ENCODE results near the gene ZNF236.

ZNF236 gene

GRCh38 chr18:76859474-76860339, 37.4 kb downstream of the ZNF236 start:
- DNase-seq (ENCODE audit: low spot score): no peak

DNA sequence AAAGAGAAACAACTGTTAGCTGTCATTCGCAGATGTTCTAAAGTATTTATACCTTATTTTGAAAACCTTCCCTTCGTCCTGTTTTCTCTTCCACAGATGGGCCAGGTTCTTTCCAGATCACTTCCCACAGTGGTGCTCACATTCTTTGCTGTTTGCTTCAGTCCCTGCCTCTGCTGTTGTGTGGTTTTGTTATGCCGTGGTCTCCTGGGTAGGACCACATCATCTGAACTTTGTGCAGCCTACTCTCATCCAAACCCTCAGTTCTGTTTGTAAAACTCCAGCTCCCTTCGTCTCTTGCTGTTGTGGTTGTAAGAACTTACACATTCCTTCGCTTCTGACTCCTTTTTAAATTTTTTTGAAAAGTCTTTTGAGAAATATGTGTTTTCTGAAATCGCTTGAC, 38.1 kb downstream of the ZNF236 start:
- no peak for DNase-seq (ENCODE audit: low spot score)

DNA sequence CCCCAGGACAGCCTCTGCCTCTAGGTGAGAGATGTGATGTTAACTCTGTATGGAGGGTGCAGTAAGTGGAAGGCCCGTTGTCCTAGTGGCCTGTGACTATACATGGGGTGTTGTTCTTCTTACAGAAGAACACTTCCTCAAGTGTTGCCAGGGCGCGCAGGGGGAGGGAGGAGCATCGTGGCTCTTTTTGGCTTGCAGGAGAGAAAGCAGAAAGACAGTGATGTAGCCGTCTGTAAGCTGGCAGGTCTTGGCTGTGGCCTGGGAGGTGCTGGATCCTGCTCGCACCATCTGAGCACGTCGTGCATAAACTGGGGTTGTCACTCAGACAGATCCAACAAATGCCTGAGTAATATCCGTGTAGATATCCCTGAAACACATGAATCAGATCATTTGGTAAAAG, 44.3 kb downstream of the ZNF236 start:
- DNase-seq (ENCODE audit: low spot score): no peak

- no peak for DNase-seq (ENCODE audit: low spot score)
Observed at GRCh38 chr18:76873311-76873710, 51.0 kb downstream of the ZNF236 start.

- no peak for DNase-seq (ENCODE audit: low spot score)
Observed at GRCh38 chr18:76873713-76874112, 51.4 kb downstream of the ZNF236 start.

DNA sequence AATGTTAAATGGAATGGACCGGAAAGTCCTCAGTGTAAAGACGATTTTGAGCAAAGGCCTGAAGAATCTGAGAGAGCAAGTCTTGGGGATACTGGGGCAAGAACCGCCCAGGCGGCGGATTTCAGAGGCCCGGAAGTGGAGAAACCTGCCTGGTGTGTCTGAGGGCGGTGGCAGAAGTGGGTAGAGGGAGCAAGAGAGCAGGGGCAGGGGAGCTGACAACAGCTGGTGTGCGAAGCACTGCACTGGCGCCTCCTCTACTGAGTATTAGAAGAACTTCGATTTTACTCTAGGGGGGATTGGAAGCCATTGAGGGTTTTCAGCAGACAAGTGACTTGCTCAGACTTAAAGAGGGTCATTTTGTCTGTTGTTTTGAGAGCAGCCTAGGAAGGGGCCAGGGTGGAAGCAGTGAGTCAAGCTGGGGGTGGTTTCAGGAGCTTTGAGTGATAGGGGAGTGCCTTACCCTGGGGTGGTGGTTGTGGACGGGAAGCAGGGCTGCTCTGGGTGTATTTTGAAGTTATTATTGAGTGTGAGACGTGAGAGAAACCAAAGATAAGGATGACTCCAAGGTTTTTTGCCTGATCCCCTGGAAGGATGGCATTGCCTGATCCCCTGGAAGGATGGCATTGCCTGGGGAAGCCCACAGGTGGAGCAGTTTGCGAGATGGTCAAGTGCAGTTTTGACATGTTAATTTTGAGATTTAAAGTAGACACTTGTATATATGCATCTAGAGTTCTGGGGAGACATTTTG, 52.5 kb downstream of the ZNF236 start:
- no peak for DNase-seq (ENCODE audit: low spot score)

DNA sequence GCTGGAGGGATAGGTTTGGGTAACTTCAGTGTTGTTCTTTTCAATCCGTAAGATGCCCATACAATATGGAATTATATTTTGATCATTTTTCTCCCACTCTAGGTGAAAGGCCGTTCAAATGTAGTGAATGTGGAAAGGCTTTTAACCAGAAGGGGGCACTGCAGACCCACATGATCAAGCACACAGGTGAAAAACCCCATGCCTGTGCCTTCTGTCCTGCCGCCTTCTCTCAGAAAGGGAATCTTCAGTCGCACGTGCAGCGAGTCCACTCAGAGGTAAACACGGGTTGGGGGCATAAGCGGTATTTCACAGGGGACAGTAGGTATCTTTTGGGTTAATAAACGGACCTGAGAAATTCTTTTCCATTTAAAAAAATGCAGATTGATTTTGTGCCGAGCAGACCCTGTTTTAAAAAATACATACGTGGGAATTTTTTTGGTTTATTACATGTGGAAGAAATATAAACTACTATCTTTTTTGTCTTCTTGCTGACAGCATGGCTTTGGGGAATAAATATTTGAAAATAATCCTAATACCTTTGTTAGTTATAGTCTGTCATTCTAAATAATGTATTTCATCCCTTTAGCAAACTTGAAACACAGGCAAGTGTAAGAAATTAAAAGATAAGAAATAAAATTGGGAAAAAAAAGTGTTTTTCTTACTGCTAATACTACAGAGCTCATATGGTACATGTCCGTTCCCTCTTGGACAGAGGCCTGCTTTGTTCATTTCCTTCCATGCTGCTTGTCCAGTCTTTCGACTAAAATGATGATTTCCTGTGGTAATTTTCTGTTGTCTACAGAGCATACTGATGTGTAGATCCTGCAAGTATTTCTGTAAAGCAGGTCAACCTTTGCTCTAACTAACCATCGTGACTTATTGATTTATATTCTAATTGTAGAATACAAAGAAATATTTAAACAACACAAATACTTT, 53.3 kb downstream of the ZNF236 start:
- DNase-seq (ENCODE audit: low spot score): no peak

DNA sequence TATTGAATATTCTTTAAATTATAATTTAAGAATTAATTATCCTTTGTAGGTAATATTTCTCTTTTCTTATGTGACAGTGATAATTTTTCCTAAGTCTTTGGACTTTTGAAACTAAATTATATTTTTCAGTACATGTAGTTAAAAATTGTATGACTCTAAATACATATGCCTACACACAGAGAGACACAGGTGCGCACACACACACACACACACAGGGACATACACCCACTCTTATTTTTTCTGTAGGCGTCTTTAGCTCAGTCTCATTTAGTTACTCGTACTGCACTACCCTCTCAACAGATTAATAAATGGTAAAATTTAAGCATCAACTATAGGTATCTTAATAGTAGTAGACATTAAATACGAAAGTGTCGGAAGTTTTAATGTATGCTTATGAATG, 56.1 kb downstream of the ZNF236 start:
- DNase-seq (ENCODE audit: low spot score): no peak

GRCh38 chr18:76880026-76880425, 57.7 kb downstream of the ZNF236 start:
- DNase-seq (ENCODE audit: low spot score): no peak

GRCh38 chr18:76881744-76882143, 59.4 kb downstream of the ZNF236 start:
- DNase-seq (ENCODE audit: low spot score): no peak

GRCh38 chr18:76882146-76882545, 59.8 kb downstream of the ZNF236 start:
- no peak for DNase-seq (ENCODE audit: low spot score)

DNA sequence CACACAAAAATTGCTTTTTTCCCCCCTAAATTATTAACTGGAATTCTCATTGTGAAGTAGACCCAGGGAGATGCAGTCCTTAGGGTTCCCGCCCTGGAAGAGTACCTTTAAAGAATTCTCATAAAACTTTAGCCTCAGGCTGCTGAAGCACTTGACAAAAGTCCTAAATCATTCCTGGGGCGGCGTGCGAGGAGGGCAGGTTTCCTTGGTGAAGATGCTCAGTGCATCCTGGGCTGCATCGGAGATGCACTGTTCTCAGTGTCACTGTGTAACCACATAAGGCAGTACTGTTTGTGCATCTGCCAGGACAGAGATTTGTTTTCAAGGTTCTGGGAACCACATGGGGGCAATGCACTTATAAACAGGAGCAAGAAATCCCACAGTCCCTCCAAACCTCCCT, 62.6 kb downstream of the ZNF236 start:
- DNase-seq (ENCODE audit: low spot score): no peak

GRCh38 chr18:76886112-76886511, 63.8 kb downstream of the ZNF236 start:
- no peak for DNase-seq (ENCODE audit: low spot score)

DNA sequence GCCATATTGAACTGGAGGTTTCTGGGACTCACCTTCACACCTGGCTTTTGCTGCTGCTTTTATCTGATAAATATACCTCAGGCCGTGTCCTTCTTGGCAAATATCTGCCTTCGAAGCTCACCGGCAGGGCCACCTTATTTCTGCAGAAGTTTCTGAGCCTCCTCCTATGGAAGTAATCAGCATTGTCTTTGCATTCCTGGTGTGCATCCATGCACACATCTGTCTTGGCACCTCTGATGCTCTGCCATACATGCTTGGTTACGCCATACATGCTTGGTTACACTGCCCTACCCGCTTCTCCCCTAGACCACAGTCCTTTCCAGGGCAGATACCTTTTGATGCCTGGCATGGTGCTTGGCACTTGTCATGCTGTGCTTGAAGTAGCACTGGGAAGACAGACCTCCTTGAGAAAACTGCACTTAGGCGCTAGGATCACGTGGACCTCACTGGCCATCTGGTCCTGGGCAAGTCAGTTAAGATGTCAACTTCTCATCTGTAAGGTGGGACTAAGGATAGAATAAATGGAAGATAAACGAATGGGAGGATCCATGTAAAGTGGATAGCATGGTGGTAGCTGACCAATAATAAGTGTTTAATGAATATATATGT, 66.8 kb downstream of the ZNF236 start:
- DNase-seq (ENCODE audit: low spot score): no peak

DNA sequence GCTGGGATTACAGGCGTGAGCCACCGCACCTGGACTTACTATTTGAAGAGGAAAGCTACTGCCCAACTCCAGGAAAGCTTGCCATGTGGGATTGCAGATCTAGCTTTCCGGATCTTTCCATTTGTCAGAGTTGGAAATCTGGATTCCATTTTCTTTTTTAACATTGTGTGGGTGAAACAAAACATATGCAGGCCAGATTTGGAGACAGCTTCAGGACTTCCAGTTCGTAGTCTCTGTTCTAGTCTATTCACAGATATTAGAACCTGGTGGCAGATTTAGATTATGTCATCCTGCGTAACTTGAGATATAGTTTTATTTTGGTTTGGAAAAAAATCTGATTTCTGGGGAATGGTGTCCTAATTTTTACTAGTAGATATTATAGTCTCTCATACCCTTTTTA, 70.5 kb downstream of the ZNF236 start:
- no peak for DNase-seq (ENCODE audit: low spot score)

GRCh38 chr18:76894566-76895346, 72.4 kb downstream of the ZNF236 start:
- DNase-seq (ENCODE audit: low spot score): no peak

- DNase-seq (ENCODE audit: low spot score): no peak
Observed at GRCh38 chr18:76895498-76895897, 73.1 kb downstream of the ZNF236 start.

DNA sequence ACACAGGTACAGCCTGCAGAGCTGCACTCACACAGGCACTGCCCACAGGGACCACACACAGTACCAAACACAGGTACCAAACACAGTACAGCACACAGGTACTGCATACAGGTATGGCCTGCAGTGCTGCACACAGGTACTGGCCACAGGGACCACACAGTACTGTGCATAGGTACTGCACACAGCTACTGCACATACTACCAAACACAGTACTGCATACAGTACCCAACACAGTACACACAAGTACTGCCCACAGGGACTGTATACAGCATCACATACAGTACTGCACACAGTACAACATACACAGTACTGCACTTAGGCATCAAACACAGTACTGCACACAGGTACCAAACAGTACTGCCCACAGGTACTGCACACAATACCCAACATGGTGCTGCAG, 74.3 kb downstream of the ZNF236 start:
- no peak for DNase-seq (ENCODE audit: low spot score)

- DNase-seq (ENCODE audit: low spot score): no peak
Observed at GRCh38 chr18:76897257-76897656, 74.9 kb downstream of the ZNF236 start.

DNA sequence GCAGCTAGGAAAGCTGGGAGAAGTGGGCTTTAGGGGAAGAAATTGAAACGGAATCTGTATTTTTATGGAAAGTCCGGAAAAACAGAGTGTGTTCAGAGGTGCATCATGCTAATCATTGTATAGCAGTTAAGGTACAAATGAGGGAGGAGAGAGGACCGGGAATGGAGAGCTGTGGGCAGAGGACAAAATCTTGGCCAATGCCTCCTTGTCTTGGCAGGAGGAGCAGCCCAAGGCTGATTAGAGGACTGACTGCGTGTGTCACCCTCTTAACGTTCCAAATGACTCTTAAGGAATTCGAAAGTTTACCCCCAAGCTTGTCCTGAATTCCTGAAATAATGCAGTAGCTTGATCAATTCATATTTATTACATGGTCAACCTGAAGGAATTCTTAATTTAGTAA, 81.0 kb downstream of the ZNF236 start:
- no peak for DNase-seq (ENCODE audit: low spot score)

DNA sequence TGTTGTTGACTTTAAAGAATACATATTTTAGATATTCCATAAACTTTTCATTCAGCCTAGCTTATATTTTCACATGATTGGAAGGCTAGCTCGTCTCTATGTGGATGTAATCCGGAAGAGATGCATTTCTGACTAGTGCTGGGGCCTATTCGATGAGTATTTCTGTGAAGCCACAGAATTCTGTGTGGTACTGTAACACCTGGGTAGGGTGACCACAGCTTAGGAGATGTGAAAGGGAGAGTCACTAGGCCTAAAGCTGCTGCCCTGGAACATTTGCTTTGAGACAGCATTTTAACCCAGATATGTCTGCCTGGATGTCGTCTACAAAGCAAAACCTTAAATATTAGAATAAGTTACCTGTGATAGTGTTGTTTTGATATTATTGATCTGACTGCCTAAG, 83.5 kb downstream of the ZNF236 start:
- no peak for DNase-seq (ENCODE audit: low spot score)

Measured in hepatic stellate cell (primary cell).